ENCODE measurements around the gene CLIP1. TPM values are rescaled to one million over a fixed set of nuclear protein-coding genes. Genes with fewer than 3 reads are reported as not detected.
"Not testable (repeated sequence)": the region's sequence is repeated elsewhere in the genome, so short reads cannot be mapped to it uniquely, and the experiment has no call there.

CLIP1 gene
- total and polyA plus RNA-seq, 4 donors = 26.6 to 93.7 (median 45.8) TPM

GRCh38 chr12:122385171-122386016 is 37.1 kb downstream of the CLIP1 start:
- DNase-seq (no peak), ATAC-seq (ENCODE audit: insufficient read depth, low FRiP score) (no peak)
- Histone ChIP-seq H3K27me3 (ENCODE audit: control insufficient read depth in 3 of 3, insufficient read depth in 3 of 3, low read length in 2 of 3) (no peaks in the 10 kb centered on the region), H3K36me3 (ENCODE audit: control insufficient read depth in 4 of 4, insufficient read depth in 4 of 4, low read length in 4 of 4) (peaks cover 0 to 10% (median 4%) of the 10 kb centered on the region in 4 donors), H3K27ac (ENCODE audit: low read depth in 1 of 2, low read length in 1 of 2) (no peak overlapping the region), H3K9me3 (ENCODE audit: control insufficient read depth in 4 of 4, insufficient read depth in 3 of 4, low read length in 3 of 4) (no peaks in the 10 kb centered on the region), H3K9ac (ENCODE audit: insufficient read depth in 1 of 2, low read length in 2 of 2) (no peak overlapping the region), H3K4me3 (no peak overlapping the region), H3K4me1 (ENCODE audit: control insufficient read depth in 5 of 5, insufficient read depth in 5 of 5, low read length in 5 of 5) (peaks cover 0 to 3% (median 0%) of the 10 kb centered on the region in 5 donors)
- WGBS, 2 donors = 91% methylated on average over 13 of the region's 13 CpGs
- no peak for TF ChIP-seq CTCF (IDR thresholded peaks at IDR 0.05; ENCODE audit: control extremely low read depth, extremely low read depth)

DNA sequence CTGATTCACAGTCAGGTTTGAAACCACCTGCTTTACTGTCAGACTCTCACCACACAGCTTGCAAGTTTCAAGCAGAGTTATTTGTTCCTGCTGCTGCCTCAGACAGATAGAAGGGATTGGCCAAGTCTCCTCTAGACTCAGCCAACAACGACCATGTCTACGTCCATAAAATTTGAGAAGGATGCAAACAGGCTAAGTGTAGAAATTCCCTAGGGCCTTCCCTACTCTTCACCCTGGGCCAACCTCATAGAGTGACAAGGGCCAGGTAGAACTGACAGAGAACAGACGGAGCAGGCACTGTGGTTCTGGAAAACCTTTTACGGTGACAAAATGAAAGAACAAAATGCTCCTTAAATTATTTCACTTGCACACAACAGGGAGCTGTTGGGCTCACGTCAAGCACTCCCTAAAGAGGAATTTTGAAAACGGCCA is 39.5 kb downstream of the CLIP1 start:
- no peaks in the 10 kb centered on the region for H3K27me3 ChIP-seq (ENCODE audit: control insufficient read depth in 3 of 3, insufficient read depth in 3 of 3, low read length in 2 of 3)
- WGBS, 2 donors = 91 to 95% methylated on average over 6 of the region's 6 CpGs
- H3K4me1 ChIP-seq (ENCODE audit: control insufficient read depth in 5 of 5, insufficient read depth in 5 of 5, low read length in 5 of 5) = peaks cover 0 to 3% (median 0%) of the 10 kb centered on the region in 5 donors
- ATAC-seq (ENCODE audit: insufficient read depth, low FRiP score) (no peak), DNase-seq (no peak)
- no peaks in the 10 kb centered on the region for H3K9me3 ChIP-seq (ENCODE audit: control insufficient read depth in 4 of 4, insufficient read depth in 3 of 4, low read length in 3 of 4)
- H3K9ac ChIP-seq (ENCODE audit: insufficient read depth in 1 of 2, low read length in 2 of 2) = no peak overlapping the region
- no peak for TF ChIP-seq CTCF (IDR thresholded peaks at IDR 0.05; ENCODE audit: control extremely low read depth, extremely low read depth)
- H3K27ac ChIP-seq (ENCODE audit: low read depth in 1 of 2, low read length in 1 of 2) = no peak overlapping the region
- peaks cover 0 to 18% (median 7%) of the 10 kb centered on the region in 4 donors for H3K36me3 ChIP-seq (ENCODE audit: control insufficient read depth in 4 of 4, insufficient read depth in 4 of 4, low read length in 4 of 4)
- H3K4me3 ChIP-seq = no peak overlapping the region

DNA sequence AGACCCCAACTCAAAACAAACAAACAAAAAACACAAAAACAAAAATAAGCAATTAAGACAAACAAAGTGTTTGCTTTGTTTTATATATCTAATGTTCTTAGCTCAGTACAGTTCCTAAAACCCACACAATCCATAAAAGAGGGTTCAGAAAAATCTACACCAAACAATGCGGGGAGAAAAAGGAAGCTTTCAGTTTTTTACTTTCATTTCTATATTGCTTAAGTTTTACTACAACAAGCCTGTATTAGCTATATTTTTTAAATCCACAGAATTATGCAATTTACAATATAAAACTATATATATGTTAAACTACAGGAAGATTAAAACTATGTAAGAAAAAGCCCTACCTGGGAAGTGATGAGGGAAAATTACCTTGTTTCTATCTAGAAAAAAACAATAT is 41.4 kb downstream of the CLIP1 start:
- TF ChIP-seq CTCF (IDR thresholded peaks at IDR 0.05; ENCODE audit: control extremely low read depth, extremely low read depth) = no peak
- DNase-seq (no peak), ATAC-seq (ENCODE audit: insufficient read depth, low FRiP score) (no peak)
- Histone ChIP-seq H3K27me3 (ENCODE audit: control insufficient read depth in 3 of 3, insufficient read depth in 3 of 3, low read length in 2 of 3) (no peaks in the 10 kb centered on the region), H3K27ac (ENCODE audit: low read depth in 1 of 2, low read length in 1 of 2) (no peak overlapping the region), H3K9ac (ENCODE audit: insufficient read depth in 1 of 2, low read length in 2 of 2) (no peak overlapping the region), H3K4me3 (no peak overlapping the region), H3K36me3 (ENCODE audit: control insufficient read depth in 4 of 4, insufficient read depth in 4 of 4, low read length in 4 of 4) (peaks cover 0 to 23% (median 10%) of the 10 kb centered on the region in 4 donors), H3K9me3 (ENCODE audit: control insufficient read depth in 4 of 4, insufficient read depth in 3 of 4, low read length in 3 of 4) (no peaks in the 10 kb centered on the region), H3K4me1 (ENCODE audit: control insufficient read depth in 5 of 5, insufficient read depth in 5 of 5, low read length in 5 of 5) (peaks cover 0 to 3% (median 0%) of the 10 kb centered on the region in 5 donors)
- WGBS, 2 donors = 33 to 75% methylated on average over 1 of the region's 1 CpG

GRCh38 chr12:122376751-122377150 is 45.7 kb downstream of the CLIP1 start:
- not testable (repeated sequence) for H3K9me3 ChIP-seq (ENCODE audit: control insufficient read depth in 4 of 4, insufficient read depth in 3 of 4, low read length in 3 of 4); H3K9ac ChIP-seq (ENCODE audit: insufficient read depth in 1 of 2, low read length in 2 of 2); DNase-seq; H3K27ac ChIP-seq (ENCODE audit: low read depth in 1 of 2, low read length in 1 of 2); H3K4me3 ChIP-seq; H3K4me1 ChIP-seq (ENCODE audit: control insufficient read depth in 5 of 5, insufficient read depth in 5 of 5, low read length in 5 of 5); ATAC-seq (ENCODE audit: insufficient read depth, low FRiP score); H3K27me3 ChIP-seq (ENCODE audit: control insufficient read depth in 3 of 3, insufficient read depth in 3 of 3, low read length in 2 of 3)
- 92 to 97% methylated on average over 5 of the region's 5 CpGs for WGBS, 2 donors
- H3K36me3 ChIP-seq (ENCODE audit: control insufficient read depth in 4 of 4, insufficient read depth in 4 of 4, low read length in 4 of 4) = peaks cover 0 to 28% (median 12%) of the 10 kb centered on the region in 4 donors

Measured in lung (tissue), 12 donors.